Activated CD8-positive, alpha-beta memory T cell treated with anti-CD3 and anti-CD28 coated beads, Interleukin-2, amount 50 U/mL, for 4 hours (primary cell): ENCODE results near the gene BPIFA1.
A peak's percentile ranks its signal among the peaks of the same experiment; 100 is the strongest.

Experiments
- DNase-seq: peaks from one replicate; pipeline ENCODE4 v3.0.0-alpha.2; 2020

The BPIFA1 gene

DNA sequence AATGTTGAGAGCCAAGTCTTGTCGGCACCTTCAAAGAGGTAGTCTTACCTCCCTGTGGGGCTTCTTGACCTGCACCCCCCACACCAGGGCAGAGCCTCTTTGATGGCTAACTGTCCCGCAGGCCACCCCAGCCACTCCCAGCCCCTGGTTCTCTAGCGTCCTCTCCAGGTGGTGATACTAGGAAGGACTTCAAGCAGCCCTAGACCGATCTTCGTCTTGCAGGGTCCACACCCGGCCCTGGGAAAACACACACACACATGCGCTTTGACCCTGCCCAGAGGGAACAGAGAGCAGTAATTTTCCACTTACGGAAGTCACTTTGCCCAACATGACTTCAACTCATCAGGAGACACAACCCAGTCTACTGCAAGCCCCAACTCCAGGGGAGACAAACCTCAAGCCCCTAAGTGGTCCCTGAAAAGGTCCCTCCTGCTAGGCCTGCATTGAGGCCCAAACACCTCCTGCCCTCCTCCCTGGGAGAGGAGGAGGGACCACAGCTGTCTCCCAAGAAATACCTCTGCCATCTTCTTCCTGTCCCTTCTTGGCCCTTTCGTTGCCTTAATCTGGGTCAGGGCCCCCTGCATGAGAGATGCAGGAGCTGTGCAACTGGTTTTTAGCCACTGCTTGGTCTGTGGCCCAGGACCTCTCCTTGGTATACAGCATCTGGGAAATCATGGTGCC, 44.3 kb downstream of the BPIFA1 start:
- no peak for DNase-seq

DNA sequence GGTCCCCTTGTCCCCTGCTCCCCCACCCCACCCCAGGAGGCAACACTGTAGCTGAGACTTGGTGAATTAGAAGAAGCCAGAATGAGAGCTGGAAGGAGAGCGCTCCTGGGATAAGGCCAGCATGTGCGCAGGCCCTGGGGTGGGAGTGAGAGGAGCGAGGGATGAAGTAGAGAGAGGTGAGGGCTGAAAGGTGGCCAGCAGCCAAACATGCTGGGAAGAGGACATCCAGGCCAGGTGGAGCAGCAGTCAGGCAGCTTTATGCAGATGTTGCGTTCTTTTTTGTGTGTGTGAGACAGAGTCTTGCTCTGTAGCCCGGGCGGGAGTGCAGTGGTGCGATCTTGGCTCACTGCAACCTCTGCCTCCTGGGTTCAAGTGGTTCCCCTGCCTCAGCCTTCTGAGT, 45.0 kb downstream of the BPIFA1 start:
- DNase-seq: no peak

GRCh38 chr20:33281550-33282146, 45.9 kb downstream of the BPIFA1 start:
- DNase-seq: no peak

- no peak for DNase-seq
Measured at GRCh38 chr20:33282196-33282934, 46.6 kb downstream of the BPIFA1 start.

- DNase-seq: no peak
Measured at GRCh38 chr20:33282991-33283555, 47.3 kb downstream of the BPIFA1 start, which contains the start of gene BPIFB1. BPIFB1 (plus strand) TSS chr20:33283214; CDS start chr20:33286074, 2,860 bp downstream.

DNA sequence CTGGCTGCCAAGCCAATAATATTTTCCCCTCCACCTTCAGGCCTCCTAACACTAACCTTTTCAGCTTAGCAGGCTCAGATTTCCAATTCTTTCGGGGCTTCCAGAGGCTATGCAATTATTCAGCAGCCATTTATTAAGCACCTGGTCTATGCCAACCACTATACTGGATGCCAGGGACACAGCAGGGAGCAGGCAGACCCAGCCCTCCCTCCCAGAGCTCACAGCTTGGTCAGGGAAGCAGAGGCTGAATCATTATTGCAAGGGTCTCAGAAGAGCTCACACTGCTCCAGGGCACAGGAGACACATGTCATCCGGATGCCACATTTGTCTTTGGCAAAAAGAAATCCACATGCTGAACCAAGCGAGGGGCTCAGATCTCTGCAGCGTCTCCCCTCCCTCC, 48.5 kb downstream of the BPIFA1 start:
- no peak for DNase-seq

DNA sequence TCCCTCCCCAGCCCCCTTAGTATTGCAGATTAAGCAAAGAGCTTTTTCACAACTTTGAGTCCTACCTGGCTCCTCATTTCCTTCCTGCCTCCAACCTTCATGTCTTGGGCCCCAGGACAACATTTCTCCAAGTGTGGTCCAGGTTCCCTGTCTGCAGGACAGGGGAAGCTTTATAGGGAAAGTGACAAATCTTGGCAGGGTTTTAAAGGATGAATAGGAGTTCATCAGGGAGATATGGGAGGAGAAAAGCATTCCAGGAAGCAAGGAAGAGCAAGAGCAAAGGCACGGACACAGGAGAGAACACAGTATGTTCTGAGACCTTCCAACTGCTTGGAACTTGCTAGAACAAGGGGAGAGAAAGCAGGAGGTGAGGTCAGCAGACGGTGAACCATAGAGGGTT, 49.1 kb downstream of the BPIFA1 start:
- DNase-seq: no peak

- DNase-seq: no peak
Measured at GRCh38 chr20:33285861-33286495, 50.2 kb downstream of the BPIFA1 start.

DNA sequence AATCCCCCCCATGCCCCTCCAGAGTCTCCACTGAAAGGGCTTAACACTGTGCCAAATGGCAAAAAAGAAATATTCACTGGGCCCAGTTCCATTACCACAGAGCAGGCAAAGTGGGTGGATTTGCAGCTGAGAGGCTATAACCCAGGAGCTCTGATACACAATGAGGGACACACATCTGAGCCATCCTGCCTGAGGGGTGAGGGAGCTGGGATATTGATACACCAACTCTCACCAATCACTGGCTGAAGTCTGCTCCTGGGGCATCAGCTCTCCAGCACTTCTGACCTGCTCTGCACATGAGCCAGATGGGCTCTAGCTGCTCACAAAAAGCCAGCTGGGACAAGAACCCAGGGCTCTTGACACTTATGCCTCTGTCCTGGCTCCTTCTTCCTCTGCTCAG, 52.1 kb downstream of the BPIFA1 start:
- DNase-seq: no peak

- DNase-seq: no peak
Measured at GRCh38 chr20:33290852-33291251, 55.1 kb downstream of the BPIFA1 start.

DNA sequence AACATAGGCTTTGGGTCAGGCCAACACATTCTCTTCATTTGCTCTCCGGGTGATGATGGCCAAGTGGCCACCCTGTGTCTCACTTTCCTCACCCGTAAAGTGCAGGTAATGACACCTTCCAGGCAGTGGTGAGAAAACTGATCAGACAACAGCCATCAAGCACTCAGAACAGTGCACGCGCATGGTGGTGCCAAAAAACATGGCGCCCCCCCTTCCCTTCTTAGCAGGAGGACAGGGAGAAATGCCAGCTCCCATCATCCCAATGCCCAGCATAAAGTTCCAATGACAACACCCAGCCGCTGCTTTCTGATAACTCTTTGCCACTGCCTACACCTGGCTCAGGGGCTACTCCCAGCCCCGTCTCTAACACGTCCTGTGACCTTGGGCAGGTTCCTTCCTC, 55.6 kb downstream of the BPIFA1 start:
- DNase-seq: no peak

- peak; percentile 73 for DNase-seq
Measured at GRCh38 chr20:33291830-33292355, 56.1 kb downstream of the BPIFA1 start.
